HG03097 (cell line): ENCODE data around the gene GTF2H4.
"Not testable (repeated sequence)": the region's sequence is repeated elsewhere in the genome, so short reads cannot be mapped to it uniquely, and the experiment has no call there.

Source experiments
- ATAC-seq: cut with Tn5 transposase; IDR thresholded peaks from one replicate; pipeline ENCODE4 v1.9.1; 2021; ENCODE audit not compliant: unreplicated experiment, low FRiP score

GTF2H4 gene

GRCh38 chr6:30917487-30917886 lies 9.5 kb downstream of the GTF2H4 start:
- ATAC-seq: no peak

- ATAC-seq: no peak
Measured at GRCh38 chr6:30918670-30919069, 10.7 kb downstream of the GTF2H4 start.

- ATAC-seq: no peak
Measured at GRCh38 chr6:30922447-30922852, 14.4 kb downstream of the GTF2H4 start.

DNA sequence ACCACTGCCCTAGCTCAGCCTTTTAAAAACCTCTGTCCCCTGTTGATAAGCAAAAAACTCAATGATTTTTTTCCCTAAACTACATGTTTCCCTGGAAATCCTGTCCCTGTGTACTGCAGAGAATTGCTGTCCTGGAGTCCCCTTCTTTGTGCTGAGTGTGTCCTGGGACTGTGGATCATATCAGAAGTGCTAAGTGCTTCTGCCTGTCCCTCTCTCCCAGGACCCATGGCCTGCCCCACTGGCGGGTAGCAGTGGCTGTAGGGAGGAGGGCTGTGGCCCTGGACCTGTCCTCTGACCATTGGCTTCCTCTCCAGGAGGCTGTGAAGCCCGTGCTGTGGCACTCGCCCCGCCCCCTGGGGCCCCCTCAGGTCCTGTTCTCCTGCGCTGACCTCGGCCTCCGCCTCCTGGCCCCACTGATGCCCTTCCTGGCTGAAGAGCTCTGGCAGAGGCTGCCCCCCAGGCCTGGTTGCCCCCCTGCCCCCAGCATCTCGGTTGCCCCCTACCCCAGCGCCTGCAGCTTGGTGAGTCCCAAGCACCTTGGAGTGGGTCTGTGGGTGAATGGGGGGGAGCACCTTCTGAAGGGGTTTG lies 16.1 kb downstream of the GTF2H4 start:
- not testable (repeated sequence) for ATAC-seq

GRCh38 chr6:30926644-30927043 lies 18.6 kb downstream of the GTF2H4 start:
- no peak for ATAC-seq

GRCh38 chr6:30927080-30927479 lies 19.1 kb downstream of the GTF2H4 start:
- ATAC-seq: not testable (repeated sequence)

DNA sequence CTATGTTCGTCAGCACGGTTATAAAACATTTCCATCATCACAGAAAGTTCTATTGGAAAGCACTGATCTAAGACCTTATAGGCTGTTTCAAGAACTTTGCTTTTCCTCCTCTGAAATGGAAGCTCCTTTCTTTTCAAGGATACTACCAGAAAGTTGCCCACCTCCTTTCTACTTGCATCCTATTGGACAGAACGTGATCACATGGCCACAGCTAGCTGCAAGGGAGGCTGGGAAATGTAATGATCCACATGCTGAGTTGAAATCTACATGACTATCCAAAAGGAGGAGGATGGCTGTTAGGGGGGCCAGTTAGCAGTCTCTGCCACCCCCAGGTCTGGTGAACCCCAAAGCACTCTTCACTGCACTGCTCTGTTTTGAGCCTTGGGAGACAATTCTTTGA lies 20.7 kb downstream of the GTF2H4 start:
- no peak for ATAC-seq

- ATAC-seq: no peak
Measured at GRCh38 chr6:30930506-30930905, 22.5 kb downstream of the GTF2H4 start.

DNA sequence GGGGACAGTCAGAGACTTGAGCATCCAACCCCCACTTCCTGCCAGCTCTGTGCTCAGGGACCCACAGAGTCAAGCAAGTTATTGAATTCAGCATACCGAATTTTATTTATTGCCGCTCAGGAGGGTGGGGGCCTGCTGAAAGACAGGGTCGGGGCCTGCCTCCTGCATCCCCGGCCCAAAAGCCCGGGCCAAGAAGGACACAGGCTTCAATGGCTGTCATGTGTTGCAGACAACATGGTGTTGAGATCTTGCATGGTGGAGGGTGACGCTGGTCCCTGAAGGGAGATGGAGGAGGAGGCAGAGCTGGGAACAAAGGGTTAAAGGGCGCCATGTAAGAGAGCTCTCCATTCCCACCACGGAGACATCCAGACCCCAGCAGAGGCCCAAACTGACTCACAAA lies 23.3 kb downstream of the GTF2H4 start:
- no peak for ATAC-seq

DNA sequence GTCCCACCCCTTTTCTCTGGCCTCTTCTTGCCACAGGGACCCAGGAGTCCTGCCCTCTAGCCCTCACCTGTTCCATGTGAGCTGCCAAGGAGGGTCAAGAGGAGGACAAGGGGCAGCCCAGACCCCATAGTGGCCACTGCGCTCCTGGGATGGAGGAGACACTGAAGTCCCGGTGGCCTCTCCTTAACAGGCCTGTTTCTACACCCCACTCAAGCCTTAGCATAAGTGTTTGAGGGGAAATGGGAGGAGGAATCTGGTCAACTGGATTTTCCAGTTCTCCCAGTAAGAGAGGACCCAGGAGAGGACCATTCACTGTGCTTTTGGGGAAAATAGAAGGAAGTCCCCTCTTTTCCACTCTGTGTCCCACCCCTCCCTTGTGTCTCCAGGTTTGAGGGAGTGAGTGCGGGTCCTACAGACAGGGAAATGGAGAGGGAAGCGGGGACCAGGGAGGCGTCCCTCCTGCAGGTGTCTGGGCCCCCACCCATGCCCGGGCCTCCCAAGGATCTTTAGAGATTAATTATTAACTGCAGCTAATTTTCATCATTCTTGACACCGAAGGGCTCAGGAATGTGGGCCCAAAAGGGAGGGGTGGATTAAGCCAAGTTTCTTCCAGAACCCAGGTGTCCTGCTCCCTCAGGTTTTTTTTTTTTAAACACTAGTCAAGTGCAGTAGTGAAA lies 24.1 kb downstream of the GTF2H4 start, which contains the start of gene SFTA2:
SFTA2 (minus strand) TSS at position 202 of the 677 bp plus-strand sequence; CDS start at position 128, 74 bp downstream.
- no peak for ATAC-seq

- no peak for ATAC-seq
Measured at GRCh38 chr6:30932665-30933365, 24.8 kb downstream of the GTF2H4 start.

- ATAC-seq: no peak
Measured at GRCh38 chr6:30935018-30935417, 27.0 kb downstream of the GTF2H4 start.

DNA sequence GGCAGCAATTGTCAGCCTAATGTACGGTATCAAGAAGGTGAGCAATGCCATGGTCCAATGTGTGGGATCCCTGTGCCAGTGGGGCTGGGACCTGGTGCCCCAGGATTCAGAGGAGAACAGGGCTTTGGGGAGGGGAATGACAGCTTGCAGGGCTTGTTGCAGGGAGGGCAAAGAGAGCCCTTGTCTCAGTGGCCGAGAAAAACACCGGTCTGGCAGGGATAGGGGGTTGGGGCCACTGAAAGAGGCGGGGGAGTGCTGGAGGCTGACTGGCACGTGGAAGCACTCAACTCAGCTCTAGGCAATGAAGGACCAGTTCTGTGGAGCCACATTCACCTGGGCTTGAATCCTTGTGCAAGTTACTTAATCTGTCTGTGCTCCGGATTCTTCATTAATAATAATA lies 29.3 kb downstream of the GTF2H4 start:
- no peak for ATAC-seq

- ATAC-seq: no peak
Measured at GRCh38 chr6:30938730-30939129, 30.7 kb downstream of the GTF2H4 start.

DNA sequence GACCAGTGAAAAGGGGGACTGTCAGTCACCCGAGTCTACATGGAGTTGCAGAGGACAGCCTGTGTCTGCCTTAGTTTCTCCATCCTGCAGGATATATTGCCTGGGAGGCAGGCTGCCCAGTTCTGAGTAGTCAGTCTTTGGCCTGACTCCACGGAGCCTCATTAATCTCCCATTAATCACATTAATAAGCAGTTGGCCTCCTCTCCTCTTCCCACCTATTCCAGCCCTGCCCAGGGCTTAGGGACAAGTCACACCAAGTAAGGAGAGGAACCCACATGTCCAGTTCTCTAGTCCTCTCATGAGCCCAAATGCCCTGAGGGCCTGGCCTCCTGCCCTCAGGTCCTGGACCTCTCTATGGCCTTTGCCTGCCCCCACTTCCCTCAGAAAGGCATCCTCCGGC lies 31.5 kb downstream of the GTF2H4 start:
- ATAC-seq: no peak

GRCh38 chr6:30940361-30940986 lies 32.5 kb downstream of the GTF2H4 start, which contains the start of gene MUCL3:
MUCL3 (plus strand) TSS chr6:30940973; CDS start chr6:30941000, 27 bp downstream.
- no peak for ATAC-seq

- ATAC-seq: no peak
Measured at GRCh38 chr6:30942338-30943060, 34.5 kb downstream of the GTF2H4 start.

GRCh38 chr6:30944051-30944450 lies 36.0 kb downstream of the GTF2H4 start:
- ATAC-seq: no peak

- ATAC-seq: no peak
Measured at GRCh38 chr6:30945281-30945680, 37.3 kb downstream of the GTF2H4 start.

- no peak for ATAC-seq
Measured at GRCh38 chr6:30947231-30947630, 39.2 kb downstream of the GTF2H4 start.

DNA sequence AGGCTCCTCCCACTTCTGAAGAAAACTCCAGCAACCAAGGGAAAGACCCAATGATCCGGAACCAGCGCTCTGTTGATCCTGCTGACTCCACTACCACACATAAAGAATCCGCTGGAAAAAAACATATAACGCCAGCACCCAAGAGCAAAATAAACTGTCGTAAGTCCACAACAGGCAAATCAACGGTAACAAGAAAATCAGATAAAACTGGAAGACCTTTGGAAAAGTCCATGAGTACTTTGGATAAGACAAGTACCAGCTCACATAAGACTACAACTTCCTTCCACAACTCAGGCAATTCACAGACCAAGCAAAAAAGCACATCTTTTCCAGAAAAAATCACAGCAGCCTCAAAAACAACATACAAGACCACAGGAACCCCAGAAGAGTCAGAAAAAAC lies 40.8 kb downstream of the GTF2H4 start:
- no peak for ATAC-seq
